Measurements from ENCODE around the gene CUL4A. TPM values are rescaled to one million over a fixed set of nuclear protein-coding genes. Genes with fewer than 3 reads are reported as not detected.
"Not testable (repeated sequence)": the region's sequence is repeated elsewhere in the genome, so short reads cannot be mapped to it uniquely, and the experiment has no call there.

The CUL4A gene
- total and polyA plus RNA-seq, 2 donors (not counting 3 experiments of a cell fraction or from before 2014, with no cell fraction given): 37.9 to 80.0 TPM

GRCh38 chr13:113161433-113161832, 48.0 kb upstream of the CUL4A start:
- FAIRE-seq: no peak
- dilution Hi-C loops (cut with MboI; ENCODE audit: extremely low pct_ligation_motif_present, low sequenced_read_pairs): no loop called here

GRCh38 chr13:113161975-113162374, 47.4 kb upstream of the CUL4A start:
- H3K36me3 ChIP-seq (ENCODE audit: control insufficient read depth in 2 of 2, extremely low read depth in 1 of 2, insufficient read depth in 2 of 2, low read length in 2 of 2); H3K4me3 ChIP-seq (replicated peaks in 1 of 3; ENCODE audit: insufficient read depth in 1 of 3, low read depth in 1 of 3, low read length in 3 of 3); H3K79me2 ChIP-seq (ENCODE audit: control insufficient read depth, insufficient read depth, low read length); H3K9ac ChIP-seq (replicated peaks; ENCODE audit: extremely low read depth, insufficient read depth, low read length); H2AFZ ChIP-seq (ENCODE audit: low read depth, low read length); POLR2A ChIA-PET; H4K20me1 ChIP-seq (replicated peaks; ENCODE audit: control insufficient read depth, extremely low read depth, insufficient read depth, low read length); H3K4me2 ChIP-seq (ENCODE audit: insufficient read depth, low read length); H3K4me1 ChIP-seq (ENCODE audit: control insufficient read depth, extremely low read depth, insufficient read depth, low read length); DNase-seq (ENCODE audit: low read depth, low spot score); intact Hi-C loops (cut with micrococcal nuclease); H3K9me1 ChIP-seq (replicated peaks; ENCODE audit: control insufficient read depth, extremely low read depth, insufficient read depth, low read length); FAIRE-seq; H3K27me3 ChIP-seq (ENCODE audit: control insufficient read depth in 2 of 2, insufficient read depth in 2 of 2, low read length in 2 of 2); H3K9me3 ChIP-seq (replicated peaks; ENCODE audit: control insufficient read depth, insufficient read depth, low read length); CTCF ChIA-PET; H3K27ac ChIP-seq (ENCODE audit: insufficient read depth, low read depth, low read length); BruUV-seq (replicated peaks); dilution Hi-C loops (cut with MboI; ENCODE audit: extremely low pct_ligation_motif_present, low sequenced_read_pairs): not testable (repeated sequence)

More at GRCh38 chr13:113161433-113161832, 48.0 kb upstream of the CUL4A start:
- Histone ChIP-seq H3K27ac (ENCODE audit: insufficient read depth, low read depth, low read length) (no peak overlapping the region), H3K9ac (replicated peaks; ENCODE audit: extremely low read depth, insufficient read depth, low read length) (no peak overlapping the region), H3K9me3 (replicated peaks; ENCODE audit: control insufficient read depth, insufficient read depth, low read length) (no peaks in the 10 kb centered on the region), H3K4me2 (ENCODE audit: insufficient read depth, low read length) (no peak overlapping the region), H3K36me3 (ENCODE audit: control insufficient read depth in 2 of 2, extremely low read depth in 1 of 2, insufficient read depth in 2 of 2, low read length in 2 of 2) (no peaks in the 10 kb centered on the region), H3K9me1 (replicated peaks; ENCODE audit: control insufficient read depth, extremely low read depth, insufficient read depth, low read length) (no peaks in the 10 kb centered on the region), H3K79me2 (ENCODE audit: control insufficient read depth, insufficient read depth, low read length) (no peaks in the 10 kb centered on the region), H3K4me1 (ENCODE audit: control insufficient read depth, extremely low read depth, insufficient read depth, low read length) (no peaks in the 10 kb centered on the region), H4K20me1 (replicated peaks; ENCODE audit: control insufficient read depth, extremely low read depth, insufficient read depth, low read length) (no peaks in the 10 kb centered on the region), H3K27me3 (ENCODE audit: control insufficient read depth in 2 of 2, insufficient read depth in 2 of 2, low read length in 2 of 2) (peaks cover 2% of the 10 kb centered on the region in 2 experiments), H2AFZ (ENCODE audit: low read depth, low read length) (no peak overlapping the region), H3K4me3 (replicated peaks in 1 of 3; ENCODE audit: insufficient read depth in 1 of 3, low read depth in 1 of 3, low read length in 3 of 3) (no peak overlapping the region)
- ChIA-PET POLR2A (no interaction called here), CTCF (no interaction called here)
- no peak for DNase-seq (ENCODE audit: low read depth, low spot score)
- no peak for TF ChIP-seq JUN (IDR thresholded peaks at IDR 0.05; ENCODE audit: borderline replicate concordance, insufficient read depth, insufficient read length, low read depth)
- TF ChIP-seq MYC (IDR thresholded peaks at IDR 0.05; ENCODE audit: low read depth, low read length): no peak
- no peak for TF ChIP-seq CTCF (IDR thresholded peaks at IDR 0.05; ENCODE audit: extremely low read depth in 1 of 2, insufficient read depth in 1 of 2, low read depth in 1 of 2, low read length in 2 of 2)
- no peak for TF ChIP-seq FOS (IDR thresholded peaks at IDR 0.05; ENCODE audit: borderline replicate concordance, insufficient read depth, low read length)
- no peak for TF ChIP-seq EZH2 (IDR thresholded peaks at IDR 0.05; ENCODE audit: borderline replicate concordance, low read depth, low read length, severe bottlenecking)
- no peak for TF ChIP-seq GATA2 (IDR thresholded peaks at IDR 0.05; ENCODE audit: insufficient read depth, insufficient read length, low read depth, low read length)
- no peak for TF ChIP-seq MAX (IDR thresholded peaks at IDR 0.05; ENCODE audit: insufficient read depth, insufficient read length)
- no peak for TF ChIP-seq POLR2AphosphoS5 (IDR thresholded peaks at IDR 0.05; ENCODE audit: insufficient read depth, low read depth, low read length)
- TF ChIP-seq POLR2A (IDR thresholded peaks at IDR 0.05; ENCODE audit: low read depth, low read length): no peak
- intact Hi-C loops (cut with micrococcal nuclease): no loop called here
- BruUV-seq (replicated peaks): no TSS peak

Data from endothelial cell of umbilical vein (primary cell).